ENCODE data around the gene UBE2D4.
A peak's percentile ranks its signal among the peaks of the same experiment; 100 is the strongest.

UBE2D4 gene

GRCh38 chr7:43942250-43942649 lies 16.0 kb downstream of the UBE2D4 start:
- no peak for TF ChIP-seq CTCF (IDR thresholded peaks at IDR 0.05)

- TF ChIP-seq CTCF (IDR thresholded peaks at IDR 0.05), result peak; percentile 31; the same call in 1 of the 2 replicates
Measured at GRCh38 chr7:43942997-43943396, 16.8 kb downstream of the UBE2D4 start.

- TF ChIP-seq CTCF (IDR thresholded peaks at IDR 0.05), result no peak
Measured at GRCh38 chr7:43943417-43944187, 17.4 kb downstream of the UBE2D4 start.

GRCh38 chr7:43944286-43944685 lies 18.1 kb downstream of the UBE2D4 start:
- TF ChIP-seq CTCF (IDR thresholded peaks at IDR 0.05), result no peak

- no peak for TF ChIP-seq CTCF (IDR thresholded peaks at IDR 0.05)
Measured at GRCh38 chr7:43952028-43952427, 25.8 kb downstream of the UBE2D4 start.

GRCh38 chr7:43953071-43953470 lies 26.8 kb downstream of the UBE2D4 start:
- TF ChIP-seq CTCF (IDR thresholded peaks at IDR 0.05), result no peak

- peak; percentile 63 for TF ChIP-seq CTCF (IDR thresholded peaks at IDR 0.05)
Measured at GRCh38 chr7:43954524-43955228, 28.4 kb downstream of the UBE2D4 start.

Data from LNCAP (cell line).